ENCODE measurements around the gene ERG. TPM values are rescaled to one million over a fixed set of nuclear protein-coding genes. Genes with fewer than 3 reads are reported as not detected.

Gene ERG, protein sequence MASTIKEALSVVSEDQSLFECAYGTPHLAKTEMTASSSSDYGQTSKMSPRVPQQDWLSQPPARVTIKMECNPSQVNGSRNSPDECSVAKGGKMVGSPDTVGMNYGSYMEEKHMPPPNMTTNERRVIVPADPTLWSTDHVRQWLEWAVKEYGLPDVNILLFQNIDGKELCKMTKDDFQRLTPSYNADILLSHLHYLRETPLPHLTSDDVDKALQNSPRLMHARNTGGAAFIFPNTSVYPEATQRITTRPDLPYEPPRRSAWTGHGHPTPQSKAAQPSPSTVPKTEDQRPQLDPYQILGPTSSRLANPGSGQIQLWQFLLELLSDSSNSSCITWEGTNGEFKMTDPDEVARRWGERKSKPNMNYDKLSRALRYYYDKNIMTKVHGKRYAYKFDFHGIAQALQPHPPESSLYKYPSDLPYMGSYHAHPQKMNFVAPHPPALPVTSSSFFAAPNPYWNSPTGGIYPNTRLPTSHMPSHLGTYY
- 0.03 to 0.17 TPM in 2 of 5 replicates, not detected in the others for total RNA-seq (2022; extraction: Qiagen RNA extraction)

DNA sequence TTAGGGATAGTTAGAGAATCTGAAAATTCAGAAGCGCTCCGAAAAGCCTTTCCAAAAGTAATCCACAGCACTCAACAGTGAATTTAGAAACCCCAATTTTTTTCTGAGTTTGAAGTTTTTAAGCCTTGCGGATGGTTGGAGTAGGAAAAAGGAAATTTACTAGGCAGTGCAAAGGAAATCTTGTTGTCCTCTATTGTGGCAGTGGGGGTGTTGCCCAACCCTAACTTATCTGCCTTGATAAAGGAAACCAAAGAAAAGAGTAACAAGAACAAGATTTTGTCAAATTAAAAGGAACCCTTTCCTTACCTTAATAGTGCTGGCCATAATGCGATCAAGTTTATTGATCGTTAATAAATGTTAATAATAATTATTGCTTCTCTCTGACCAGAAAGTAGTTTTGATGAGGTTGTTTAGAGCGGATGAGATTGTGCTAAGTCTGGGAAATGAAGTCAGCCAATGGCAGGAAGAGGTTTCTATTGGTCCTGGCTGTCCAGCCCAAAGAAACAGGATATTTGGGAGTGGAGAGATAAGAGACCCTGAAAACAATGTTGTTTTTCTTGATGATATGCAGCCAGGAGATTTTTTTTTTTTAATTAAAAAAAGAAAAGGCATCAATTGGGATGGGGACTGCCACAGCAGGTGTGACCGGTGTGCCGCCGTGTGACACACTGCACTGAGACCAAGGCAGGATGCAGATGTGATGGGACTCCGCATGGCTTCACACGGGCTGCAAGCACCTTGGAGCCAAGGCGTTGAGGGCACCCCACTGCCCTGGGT is at the start of gene ERG:
ERG (minus strand) TSS at position 421 of the 777 bp plus-strand sequence; CDS start at position 324, 97 bp downstream.

Other genes starting within 250 kb of the ERG start
- 0.03 to 0.21 TPM in 2 of 5 replicates, not detected in the others for gene KCNJ15, start 241.5 kb downstream of the ERG start, total RNA-seq (2022; extraction: Qiagen RNA extraction)

All from A549 treated with Hydrocortisone at 1 μM for 4 hours (cell line).